LoVo (cell line): ENCODE data around the gene SIM1.
A peak's percentile ranks its signal among the peaks of the same experiment; 100 is the strongest.

Experiments used
- DNase-seq: peaks from one replicate; pipeline ENCODE4 v3.0.0-alpha.2; 2016; ENCODE audit warnings: low spot score

The SIM1 gene, protein sequence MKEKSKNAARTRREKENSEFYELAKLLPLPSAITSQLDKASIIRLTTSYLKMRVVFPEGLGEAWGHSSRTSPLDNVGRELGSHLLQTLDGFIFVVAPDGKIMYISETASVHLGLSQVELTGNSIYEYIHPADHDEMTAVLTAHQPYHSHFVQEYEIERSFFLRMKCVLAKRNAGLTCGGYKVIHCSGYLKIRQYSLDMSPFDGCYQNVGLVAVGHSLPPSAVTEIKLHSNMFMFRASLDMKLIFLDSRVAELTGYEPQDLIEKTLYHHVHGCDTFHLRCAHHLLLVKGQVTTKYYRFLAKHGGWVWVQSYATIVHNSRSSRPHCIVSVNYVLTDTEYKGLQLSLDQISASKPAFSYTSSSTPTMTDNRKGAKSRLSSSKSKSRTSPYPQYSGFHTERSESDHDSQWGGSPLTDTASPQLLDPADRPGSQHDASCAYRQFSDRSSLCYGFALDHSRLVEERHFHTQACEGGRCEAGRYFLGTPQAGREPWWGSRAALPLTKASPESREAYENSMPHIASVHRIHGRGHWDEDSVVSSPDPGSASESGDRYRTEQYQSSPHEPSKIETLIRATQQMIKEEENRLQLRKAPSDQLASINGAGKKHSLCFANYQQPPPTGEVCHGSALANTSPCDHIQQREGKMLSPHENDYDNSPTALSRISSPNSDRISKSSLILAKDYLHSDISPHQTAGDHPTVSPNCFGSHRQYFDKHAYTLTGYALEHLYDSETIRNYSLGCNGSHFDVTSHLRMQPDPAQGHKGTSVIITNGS

DNA sequence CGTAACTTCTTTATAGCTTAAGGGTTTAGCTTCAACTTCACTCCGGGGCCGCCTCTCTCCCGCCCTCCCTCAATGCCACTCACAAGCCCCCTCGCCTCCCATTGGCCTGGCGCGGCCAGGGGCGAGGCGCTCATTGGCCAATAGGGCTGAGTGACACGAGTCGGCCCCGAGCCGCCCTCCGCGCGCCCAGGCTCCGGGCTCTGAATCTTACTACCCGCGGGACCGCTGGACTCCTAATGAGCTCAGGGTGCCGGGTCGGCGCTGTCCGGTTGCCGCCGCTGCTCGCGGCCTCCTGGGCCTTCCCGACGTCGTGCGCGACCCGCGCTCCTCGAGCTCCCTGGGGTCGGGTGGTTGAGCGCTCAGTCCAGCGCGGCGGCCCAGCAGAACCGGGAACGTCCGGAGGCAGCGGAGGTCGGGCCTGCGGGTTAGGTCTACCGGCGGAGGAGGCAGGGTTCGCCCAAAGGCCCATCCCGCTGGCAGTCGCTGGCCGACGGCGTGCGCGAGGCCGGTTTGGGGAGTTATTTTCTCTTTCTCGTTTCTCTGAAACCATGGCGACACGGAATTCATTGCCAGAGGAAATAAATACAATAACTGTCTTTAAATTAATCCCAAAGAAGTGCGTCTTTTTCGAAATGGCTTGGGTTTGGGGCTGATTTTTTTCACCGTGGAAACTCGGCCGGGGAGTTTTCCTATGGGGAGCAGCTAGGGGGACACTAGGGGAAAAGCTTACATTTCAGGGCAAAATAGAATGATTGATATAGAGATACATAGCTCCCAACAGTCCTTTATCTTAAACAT, at the start of gene SIM1:
Gene SIM1 (minus strand): TSS at position 19 of the 798 bp plus-strand sequence. CDS start 1,453 bp downstream, outside the sequence.
- no peak for DNase-seq

DNA sequence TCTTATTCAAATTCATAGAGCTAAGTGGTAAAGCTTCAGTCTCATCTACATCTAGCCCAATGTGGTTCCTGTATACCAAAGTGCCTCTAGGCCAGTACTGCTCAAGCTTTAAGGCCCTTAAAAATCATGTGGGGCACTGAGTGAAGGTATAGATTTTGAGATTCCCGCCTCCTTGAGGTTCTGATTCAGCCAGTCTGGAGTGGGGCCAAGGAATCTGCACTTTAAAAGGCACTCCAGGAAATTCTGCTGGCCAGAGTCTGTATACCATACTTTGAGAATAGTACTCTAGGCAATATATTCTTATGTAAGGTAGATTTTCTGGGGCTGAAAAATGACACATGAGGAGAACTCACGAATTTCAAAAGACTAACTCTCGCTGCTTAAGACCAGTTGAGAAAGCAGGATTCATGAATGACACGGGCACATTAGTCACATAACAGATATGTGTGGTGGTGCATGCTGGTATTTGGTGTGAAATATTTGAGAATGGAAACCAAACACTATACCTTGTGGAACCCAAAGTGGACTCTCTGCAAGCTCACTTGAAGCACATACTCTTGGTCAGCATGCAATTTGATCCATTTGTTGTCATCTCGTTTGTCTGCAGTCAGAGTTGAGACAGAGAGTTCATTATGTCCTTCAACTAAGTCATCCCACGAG, 47.6 kb upstream of the SIM1 start:
- no peak for DNase-seq

DNA sequence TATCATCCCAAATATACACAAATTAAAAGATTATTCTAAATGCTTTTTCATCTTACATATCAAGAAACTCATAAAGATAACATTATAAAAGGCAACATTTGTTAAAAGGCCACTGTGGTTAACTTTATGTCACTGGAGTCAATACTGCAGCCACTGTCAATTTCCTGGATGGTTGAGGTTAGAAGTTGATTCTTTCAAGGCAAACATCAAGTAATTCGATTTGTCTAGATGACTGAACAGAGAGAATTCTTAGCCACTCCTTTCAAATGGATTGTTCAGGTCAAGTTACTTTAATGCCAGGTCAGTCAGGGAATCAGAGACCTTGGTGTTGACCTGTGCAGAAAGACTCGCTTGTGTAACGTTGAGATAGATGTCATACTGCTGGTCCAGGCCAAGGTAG, 44.4 kb upstream of the SIM1 start:
- no peak for DNase-seq

DNA sequence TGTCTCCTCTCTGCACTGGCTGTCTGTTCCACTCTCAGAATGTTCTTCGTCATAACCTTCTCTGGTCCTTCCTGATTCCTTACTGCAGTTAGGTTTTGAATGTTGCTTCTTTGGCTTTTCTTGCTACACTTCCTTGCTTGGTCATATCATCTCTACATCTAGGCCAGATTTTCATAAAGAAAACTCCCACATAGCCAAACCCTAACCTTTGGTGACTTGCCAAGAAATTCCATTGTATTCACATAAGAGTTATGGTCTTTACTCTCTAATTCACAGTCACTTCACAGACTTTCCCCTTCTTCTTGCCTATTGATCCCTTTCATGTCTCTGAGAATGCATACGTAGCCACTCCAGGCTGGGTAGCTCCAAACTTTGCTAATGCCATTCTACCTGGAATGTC, 41.9 kb upstream of the SIM1 start:
- no peak for DNase-seq

DNA sequence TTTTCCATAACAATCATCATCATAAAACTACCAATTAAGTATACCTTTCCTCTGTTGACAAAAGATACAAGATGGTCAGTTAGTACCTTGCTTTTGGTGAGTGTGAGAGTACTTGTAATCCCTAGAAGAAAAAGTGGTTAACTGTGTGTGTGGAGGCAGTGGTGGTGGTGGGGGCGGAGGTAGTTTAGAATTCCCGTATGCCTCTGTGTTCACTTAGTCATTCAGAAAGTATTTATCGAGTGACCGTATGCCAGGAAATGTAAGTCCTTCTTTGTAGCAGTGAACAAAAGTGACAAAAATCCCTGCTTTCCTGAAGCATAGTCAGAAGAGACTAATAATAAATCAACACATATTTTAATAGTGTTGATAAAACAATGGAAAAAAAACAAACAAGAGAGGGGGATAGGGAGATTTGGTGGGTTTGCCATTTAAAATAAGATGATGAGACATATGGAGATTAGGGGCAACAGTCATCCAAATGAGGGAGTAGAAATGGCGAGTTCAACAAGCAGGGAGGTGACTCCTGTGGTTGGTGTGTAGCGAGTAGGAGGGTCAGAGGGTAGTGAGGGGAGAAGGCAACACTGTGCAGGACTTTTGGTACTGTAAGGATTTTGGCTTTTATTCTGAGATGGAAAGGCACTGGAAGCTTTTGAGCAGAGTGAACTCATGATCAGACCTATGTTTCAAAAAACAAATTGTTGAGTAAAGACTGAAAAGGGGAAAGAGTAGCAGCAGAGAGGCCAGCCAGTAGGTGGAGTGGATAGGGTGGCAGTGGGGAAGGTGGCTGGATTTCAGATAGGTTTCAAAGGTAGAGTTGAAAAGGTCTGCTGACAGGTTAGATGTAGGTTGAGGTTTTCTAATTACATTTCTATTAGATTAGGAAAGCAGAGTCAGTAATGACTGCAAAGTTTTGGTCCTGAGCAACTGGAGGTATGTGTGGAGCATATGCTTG, 40.3 kb upstream of the SIM1 start:
- DNase-seq, result no peak

DNA sequence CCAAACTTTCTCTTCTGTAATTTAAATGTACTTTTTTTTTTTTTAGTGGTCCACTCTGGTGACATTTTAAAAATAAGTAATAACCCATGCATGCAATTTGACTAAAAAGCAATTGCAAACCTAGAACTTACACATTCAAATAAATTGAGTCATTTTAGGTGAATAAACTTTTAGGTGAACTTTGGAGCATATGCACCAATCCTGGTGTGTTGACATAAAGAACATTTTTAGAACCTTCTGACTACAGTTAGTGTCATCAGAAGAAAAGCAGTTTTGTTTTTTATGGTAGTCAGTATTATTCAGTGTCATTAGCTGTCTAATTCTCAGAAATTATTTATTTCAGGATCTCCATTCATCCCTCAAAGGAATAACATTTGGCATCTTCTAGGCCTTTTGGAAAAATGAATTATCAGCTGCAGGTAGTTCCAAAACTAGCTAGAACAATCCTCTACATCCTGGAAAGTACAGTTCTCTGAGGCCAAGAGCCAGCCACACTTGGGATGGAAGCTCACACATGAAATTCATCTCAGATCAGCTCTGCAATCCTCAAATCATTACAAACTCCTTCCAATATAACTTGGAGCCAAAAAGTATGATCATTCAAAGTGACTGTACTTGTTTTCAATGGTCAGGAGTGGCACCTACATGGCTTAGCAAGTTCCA, 38.5 kb upstream of the SIM1 start:
- DNase-seq, result no peak

DNA sequence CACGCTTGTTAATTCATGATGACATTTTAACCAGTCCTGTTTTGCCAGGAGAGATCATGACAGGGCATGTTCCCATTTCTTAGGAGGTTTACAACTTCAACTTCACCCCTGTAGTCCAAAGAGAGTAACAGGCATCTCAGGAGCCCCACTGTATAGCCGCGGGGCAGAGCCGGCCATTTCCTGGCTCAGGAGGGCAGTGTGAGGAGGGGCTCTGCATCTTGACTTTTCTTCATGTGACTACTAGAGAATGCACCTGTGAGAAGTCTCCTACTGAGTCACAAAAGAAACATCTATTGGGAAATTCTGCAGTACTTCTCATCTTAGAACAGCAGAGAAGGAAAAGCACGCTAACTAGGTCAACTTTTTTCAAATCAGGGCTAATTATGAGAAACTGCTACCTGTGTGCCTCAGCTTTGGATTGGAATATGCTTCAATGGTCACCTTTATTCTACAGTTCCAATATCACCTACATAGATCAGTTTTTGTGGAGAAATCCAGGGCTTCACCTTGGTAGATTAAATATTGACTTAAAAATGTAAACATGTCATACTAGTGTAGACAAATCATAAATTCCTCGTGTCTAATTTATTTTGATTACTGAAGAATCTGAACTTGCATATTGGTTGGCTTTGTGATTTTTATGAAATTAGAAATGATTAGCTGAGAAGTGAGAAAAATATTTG, 28.6 kb upstream of the SIM1 start:
- no peak for DNase-seq

DNA sequence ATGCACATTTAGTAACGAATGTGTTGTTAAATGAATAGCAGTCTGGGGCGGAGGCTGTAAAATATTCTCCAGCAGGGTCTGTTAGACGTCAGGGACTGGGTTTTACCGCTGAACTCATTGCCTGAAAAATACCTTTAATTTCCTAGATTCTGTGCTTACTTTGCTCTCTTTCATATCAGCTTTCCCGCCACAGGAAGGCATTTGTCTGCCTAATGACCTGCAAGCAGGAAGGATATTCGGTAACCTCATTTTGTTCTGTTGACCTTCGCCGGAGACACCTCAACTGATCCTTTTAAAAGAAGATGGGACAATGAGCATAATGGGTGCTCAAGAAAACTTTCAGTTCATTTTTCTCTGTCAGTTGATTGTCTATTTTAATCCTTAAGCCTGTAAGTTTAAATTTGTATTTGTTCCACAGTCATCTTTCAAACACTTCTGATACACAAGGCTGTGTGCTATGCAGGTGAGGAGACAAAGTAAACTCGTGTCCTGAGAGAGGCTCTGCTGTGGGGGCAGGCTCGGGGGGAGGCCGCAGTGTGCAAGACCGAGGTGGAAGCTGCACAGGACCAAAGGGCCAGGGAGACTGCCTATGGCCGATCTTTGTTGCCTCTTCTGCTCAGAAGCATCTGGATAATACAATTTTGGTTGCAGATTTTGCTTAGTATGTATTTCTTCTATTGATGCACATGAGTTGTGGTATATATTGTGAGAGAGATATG, 27.4 kb upstream of the SIM1 start:
- DNase-seq, result no peak

DNA sequence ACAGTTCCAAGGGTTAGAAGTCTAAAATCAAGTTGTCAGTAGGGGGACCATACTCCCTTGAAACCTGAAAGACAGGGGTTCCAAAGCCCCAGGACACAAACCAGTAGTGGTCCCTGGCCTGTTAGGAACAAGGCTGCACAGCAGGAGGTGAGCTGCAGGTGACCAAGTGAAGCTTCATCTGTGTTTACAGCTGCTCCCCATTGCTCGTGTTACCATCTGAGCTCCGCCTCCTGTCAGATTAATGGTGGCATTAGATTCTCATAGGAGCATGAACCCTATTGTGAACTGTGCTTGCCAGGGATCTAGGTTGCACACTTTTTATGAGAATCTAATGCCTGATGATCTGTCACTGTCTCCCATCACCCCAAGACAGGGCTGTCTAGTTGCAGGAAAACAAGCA, 25.3 kb upstream of the SIM1 start:
- DNase-seq, result no peak

DNA sequence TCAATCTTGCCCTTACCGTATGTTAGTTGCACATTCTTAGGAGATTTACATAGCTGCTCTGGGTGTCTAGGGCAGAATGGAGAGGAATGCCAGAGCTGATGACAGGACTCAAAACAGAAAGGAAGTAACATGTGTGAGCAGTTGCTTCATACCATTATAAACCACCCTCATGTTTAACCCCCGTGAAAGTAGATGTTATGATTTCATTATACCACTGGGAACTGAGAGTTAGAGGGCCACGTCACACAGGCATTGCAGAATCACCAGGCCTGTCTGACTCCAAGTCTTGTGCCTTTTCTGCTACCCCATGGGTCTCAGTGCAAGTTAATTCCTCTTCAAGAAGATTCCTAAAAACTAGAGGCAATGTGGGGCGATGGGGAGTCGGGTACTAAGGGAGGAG, 23.5 kb upstream of the SIM1 start:
- no peak for DNase-seq

DNA sequence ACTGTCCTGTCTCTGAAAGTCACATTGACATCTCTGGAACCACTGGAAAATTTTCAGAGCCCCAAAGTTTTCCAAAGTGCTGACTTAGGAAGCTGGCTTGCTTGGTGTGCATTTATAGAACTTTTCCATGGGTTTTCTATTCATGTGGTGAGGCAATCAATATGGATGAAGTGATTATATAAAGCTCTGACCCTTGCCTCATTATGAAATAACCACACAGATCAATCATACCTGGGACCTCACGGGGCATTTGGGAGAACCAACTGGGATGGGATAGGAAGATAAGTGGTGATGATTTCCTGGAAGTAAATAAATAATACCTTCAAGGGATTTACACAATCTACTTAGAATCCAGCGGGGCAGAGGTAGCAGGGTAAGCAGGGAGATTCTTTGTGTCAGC, 22.9 kb upstream of the SIM1 start:
- DNase-seq, result no peak

DNA sequence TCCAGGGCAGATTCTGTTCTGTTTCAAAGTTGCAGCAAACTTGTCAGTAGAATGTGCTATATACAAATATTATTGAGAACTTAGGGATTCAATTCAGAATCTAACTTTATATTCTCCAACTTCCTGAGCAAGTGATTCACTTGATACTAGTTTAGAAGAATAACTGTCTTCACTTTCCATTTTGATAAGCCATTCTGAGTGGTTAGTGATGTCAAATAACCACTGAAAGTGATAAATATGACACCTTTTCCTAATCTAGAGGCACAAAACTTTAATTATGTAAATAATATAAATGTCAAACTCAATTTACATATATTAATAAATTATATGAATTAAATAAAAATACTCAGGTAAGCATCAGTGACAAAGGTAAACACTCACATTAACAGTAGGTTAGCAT, 20.5 kb upstream of the SIM1 start:
- no peak for DNase-seq

DNA sequence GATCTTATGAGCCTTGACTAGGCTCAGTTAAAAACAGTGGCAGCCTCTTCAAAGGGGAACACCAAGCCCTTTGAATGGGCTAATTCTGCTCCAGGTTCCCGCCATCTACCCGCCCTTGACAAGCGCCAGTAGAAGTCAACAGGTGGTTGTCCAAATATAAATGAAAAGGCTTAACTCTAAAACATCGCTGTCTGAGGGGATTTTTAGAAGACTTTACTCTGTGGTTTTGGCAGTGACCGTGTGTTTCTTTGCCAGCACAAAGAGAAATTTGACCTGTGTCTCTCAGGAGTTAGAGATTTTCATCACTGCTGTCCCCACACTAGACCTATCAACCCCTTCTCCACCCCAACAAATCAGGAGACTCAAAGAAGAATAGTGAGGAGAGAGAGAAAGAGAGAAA, 19.8 kb upstream of the SIM1 start:
- DNase-seq, result no peak

DNA sequence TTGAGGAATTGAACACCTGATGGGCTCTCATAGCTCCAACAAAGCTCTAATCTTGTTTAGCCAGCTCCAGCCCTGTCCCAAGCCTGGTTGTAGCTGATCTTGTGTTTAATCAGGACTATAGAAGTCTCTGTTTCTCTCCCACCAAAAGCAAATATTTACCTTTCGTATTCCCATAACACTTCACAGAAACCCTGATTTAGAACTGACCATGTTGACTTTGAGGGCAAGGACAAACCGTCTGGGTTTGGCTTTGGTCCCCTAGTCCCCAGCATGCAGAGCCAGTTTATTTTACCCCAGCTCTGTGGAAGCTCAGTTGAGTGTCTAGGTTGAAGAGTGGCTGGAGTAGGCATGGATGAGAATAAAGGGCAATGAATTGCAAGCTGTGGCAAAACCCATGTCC, 18.0 kb upstream of the SIM1 start:
- DNase-seq, result no peak

DNA sequence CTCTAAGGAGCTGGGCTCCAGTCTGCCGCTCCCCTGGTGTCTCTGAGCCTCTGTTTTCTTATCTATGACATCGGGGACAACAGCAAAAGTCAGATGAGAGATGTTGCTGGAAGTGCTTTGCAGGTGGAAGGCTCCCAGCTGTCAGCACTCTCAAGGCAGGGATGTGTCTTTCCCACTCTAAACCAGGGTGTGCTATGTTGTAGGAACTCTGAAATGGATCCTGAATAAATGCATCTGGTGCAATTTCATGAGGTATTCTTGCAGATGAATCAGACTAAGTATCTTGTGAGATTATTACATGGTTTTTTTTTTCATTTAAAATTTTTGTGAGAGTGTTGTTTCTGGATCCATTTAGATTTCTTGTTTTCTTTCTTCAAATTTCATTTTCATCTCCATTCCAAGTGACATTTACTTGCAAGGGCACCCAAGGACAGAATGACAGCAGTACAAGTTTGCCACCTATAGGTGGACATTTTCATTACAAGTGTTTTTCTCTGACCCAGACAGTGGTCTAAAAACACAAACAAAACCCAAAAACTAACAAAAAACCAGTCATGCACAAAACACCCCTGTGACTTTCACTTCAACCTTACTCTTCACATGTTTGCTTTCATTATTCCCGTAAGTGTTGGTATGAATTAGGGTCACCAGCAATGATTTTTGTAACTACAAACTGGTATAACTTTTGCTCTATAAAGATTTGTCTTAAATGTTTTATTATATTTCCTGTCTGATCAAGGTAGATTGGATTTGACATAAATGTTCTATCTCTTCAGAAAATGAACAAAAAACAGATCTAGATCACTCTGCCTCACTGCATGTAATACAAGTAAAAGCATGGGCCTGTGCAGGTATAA, 14.7 kb upstream of the SIM1 start:
- DNase-seq, result peak; percentile 42

DNA sequence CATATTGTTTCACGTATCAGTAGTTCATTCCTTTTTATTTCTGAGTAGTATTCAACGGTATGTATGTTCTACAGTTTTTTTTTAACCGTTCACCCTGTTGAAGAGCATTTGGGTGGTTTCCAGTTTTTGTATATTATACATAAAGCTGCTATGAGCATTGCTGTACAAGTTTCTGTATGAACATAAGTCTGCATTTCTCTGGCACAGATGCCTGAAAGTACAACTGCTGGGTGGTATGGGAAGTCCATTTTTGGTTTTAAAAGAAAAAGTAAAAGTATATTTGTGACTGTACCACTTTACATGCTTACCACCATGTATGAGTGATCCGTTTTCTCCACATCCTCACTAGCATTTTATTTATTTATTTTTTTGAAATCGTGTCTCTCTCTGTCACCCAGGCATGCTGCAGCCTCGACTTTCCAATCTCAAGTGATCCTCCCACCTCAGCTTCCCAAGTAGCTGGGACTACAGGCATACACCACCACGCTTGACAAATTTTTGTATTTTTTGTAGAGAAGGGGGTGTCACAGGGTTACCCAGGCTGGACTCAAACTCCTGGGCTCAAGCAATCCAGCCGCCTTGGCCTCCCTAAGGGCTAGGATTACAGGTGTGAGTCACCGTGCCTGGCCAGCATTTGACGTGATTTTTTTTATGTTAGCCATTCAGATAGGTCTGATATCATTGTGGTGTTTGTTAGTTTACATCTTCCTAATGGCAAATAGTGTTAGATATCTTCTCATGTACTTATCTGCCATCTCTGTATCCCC, 11.0 kb upstream of the SIM1 start:
- no peak for DNase-seq

DNA sequence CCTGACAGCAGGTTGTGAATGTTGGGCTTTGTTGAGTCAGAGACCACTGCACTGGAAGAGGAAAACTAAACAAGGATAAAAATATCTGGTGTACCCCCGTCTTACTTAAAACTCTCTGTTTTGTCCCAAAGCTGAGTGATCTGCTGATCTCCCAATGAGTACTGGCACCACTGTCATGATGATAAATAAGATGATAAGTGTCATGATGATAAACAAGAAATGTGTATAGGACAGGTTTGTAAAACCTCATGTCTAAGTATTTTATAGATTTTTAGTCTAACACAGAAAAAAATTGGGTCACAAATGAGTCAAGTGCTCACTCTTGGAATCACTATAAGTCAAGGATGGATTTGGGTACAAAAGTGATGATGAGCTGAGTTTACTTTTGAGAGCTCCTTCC, 8.5 kb upstream of the SIM1 start:
- no peak for DNase-seq
